LoVo (cell line): Measurements from ENCODE around the gene BUB3.
"Not testable (repeated sequence)": the region's sequence is repeated elsewhere in the genome, so short reads cannot be mapped to it uniquely, and the experiment has no call there.

ENCODE experiments used
- DNase-seq: peaks from one replicate; pipeline ENCODE4 v3.0.0-alpha.2; 2016; ENCODE audit warnings: low spot score

Gene BUB3

GRCh38 chr10:123154711-123155505, 706 bp downstream of the BUB3 start:
- DNase-seq: peak; percentile 44

DNA sequence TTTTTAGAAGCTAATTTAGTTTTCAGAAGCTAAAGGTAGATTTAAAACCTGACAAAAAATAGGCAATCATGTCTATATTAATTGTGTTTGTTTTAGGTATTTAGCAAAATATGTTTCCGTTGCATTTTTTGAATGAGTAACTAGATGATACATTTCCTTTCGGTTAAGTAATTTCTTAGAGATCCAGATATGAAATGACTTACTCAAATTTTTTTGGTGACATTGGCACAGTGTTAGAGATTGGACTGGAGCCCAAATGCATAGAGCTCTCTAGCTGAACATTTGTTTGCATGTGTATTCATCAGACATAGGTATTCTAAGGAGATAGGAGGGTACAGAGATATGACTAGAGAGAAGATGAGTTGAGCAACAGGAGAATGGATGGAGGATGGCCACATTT, 1.9 kb downstream of the BUB3 start:
- no peak for DNase-seq

- DNase-seq: no peak
Observed at GRCh38 chr10:123157210-123157609, 3.0 kb downstream of the BUB3 start.

- no peak for DNase-seq
Observed at GRCh38 chr10:123158682-123159081, 4.5 kb downstream of the BUB3 start.

DNA sequence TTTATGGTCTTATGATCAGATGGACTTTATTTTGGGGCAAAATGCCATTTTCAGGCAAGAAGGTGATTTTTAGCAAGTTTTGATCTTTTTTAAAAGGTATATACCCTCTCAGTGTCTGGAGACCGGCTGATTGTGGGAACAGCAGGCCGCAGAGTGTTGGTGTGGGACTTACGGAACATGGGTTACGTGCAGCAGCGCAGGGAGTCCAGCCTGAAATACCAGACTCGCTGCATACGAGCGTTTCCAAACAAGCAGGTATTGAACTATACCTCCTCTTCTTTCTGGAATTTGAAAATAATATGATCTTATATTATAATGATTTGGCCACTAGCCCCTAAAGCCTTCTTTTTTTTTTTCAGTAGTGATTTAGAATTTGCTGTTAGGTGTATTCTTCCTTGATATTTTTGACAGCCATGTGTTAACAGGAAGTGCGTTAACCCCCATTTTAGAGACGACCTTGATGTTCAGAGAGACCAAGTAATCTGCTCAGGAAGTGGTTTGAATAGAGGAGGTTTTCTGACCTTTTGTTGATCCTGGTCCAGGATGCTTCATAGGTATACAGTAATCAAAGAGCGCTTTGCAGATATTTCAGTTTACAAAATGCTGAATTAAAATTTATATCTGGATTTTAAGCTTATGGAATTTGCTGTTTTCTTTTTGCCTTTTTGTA, 6.2 kb downstream of the BUB3 start:
- DNase-seq: no peak

GRCh38 chr10:123164319-123164718, 10.1 kb downstream of the BUB3 start:
- DNase-seq: no peak

DNA sequence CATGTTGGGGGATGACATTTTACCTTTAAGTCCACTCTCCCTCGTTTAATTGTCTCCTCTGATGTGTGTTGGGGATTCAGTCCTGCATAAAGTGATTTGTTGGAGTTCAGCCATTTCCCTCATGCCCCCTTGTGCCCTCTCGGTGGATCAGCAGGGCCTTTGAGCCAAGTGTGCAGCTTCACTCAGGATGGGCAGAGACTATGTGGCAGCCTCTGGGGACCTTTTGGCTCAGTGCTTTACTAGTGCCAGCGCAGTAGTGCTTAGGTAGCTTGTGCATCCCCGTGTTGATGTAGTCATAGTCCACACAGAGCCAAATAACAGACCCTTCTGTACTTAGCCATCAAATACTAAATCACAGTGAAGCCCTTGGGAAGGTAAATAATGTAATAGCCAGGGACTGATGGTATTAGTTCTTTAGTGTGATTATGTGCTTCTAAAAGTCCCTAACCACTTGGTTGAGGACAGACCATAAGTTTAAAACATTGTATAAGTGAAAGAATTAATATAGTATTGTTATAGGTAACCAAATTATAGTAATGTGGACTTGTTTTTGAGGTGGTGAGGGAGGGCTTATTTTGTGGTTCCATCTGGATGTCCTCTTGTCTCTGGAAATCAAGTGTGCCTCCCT, 11.4 kb downstream of the BUB3 start:
- DNase-seq: no peak

DNA sequence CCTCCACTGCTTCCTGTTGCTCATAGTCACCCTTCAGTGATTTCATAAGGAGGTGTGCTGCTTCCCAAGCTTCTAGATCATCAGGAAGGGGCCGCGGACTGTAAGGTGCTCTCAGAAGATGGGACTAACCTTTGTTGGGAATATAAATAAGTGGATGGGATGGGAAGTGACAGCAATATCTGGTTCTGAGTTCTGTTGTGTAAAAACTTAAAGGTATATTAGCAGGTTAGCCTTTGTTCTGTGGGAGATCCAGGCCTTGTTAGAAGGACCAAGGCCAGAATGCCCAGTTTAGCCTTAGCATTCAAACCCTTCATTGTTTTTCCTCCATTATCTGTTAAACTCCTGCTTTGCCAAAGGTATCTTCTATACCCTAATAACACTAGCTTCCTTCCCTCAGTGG, 12.4 kb downstream of the BUB3 start:
- no peak for DNase-seq

- DNase-seq: no peak
Observed at GRCh38 chr10:123170961-123171360, 16.8 kb downstream of the BUB3 start.

GRCh38 chr10:123171616-123172015, 17.4 kb downstream of the BUB3 start:
- DNase-seq: not testable (repeated sequence)

DNA sequence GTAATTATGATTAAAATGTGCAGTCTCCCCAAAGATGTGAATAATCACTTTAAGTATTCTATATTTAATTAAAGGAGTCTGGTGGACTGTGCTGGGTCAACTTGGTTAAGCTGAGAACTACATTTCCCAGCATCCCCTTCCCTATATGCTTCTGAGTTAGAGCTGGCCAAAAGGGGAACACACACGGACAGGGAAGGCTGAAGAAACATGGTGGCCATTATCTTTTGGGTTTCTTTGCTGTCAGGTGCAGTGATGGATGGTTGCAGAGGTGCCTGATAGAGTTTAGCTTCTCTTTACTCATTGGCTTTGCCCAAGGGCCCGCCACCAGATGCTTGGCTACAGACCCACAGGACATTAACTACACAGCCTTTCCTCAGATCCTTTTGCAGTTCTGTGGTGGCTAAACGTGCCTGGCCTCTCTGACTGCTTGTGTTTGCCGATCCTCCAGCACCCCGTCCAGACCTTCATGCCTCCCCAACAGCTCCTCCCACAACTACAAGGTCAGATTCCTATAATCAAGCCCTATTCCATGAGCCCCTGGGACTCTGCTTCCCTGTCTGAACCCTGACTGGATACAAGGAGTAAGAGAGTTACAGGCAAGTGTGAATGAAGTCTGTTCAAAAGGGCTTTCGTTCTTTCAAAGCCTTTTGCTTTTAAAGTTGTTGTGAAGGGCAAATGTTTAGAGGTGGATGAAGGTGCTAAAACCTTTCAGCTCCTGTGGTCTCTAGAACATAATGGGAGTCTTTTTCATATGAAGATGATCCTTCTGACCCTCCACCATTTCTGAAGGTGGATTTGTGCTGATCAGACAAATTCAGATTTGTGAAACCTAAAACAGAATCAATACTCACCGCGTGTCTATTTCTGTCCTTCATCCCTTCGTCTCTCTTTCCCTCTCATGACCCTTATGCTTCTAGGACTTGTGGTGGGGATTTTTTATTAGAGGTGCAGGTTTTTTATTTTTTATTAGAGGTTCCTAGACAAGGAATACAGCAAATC, 21.5 kb downstream of the BUB3 start:
- DNase-seq: no peak

GRCh38 chr10:123178390-123178789, 24.2 kb downstream of the BUB3 start:
- DNase-seq: not testable (repeated sequence)

DNA sequence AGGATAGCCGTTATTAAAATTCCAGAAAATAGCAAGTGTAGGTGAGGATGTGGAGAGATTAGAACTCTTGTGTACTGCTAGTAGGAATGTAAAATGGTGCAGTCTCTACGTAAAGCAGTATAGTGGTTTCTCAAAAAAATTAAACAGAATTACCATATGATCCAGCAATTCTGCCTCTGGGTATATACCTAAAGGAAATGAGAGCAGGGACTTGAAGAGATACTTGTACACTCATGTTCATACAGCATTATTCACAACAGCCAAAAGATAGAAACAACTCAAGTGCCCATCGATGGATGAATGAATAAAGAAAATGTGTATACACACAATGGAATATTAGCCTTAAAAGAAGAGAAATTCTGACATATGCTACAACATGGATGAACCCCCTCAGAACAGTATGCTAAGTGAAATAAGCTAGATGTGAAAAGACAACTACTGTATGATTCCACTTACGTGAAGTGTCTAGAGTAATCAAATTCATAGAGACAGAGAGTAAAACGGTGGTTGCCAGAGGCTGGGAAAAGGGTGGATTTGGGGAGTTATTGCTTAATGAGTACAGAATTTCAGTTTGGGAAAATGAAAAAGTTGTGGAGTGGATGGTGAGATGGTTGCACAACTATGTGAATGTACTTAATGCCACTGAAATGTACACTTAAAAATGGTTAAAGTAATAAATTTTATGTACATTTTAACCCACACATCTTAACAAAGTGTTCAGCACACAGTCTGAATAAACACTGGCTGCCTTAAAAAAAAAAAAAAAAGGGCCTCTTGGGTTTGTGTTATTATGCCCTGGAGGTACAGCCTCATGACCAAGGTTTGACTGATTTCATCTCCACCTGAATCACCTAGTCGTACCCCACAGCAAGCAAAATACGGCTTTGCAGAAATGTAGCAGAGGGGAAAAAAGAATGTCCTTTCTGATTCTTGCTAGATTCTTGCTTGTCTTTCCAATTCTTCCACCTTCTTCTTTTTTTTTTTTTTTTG, 26.2 kb downstream of the BUB3 start:
- DNase-seq: no peak

- no peak for DNase-seq
Observed at GRCh38 chr10:123183724-123184123, 29.5 kb downstream of the BUB3 start.

GRCh38 chr10:123187781-123188180, 33.6 kb downstream of the BUB3 start:
- no peak for DNase-seq

DNA sequence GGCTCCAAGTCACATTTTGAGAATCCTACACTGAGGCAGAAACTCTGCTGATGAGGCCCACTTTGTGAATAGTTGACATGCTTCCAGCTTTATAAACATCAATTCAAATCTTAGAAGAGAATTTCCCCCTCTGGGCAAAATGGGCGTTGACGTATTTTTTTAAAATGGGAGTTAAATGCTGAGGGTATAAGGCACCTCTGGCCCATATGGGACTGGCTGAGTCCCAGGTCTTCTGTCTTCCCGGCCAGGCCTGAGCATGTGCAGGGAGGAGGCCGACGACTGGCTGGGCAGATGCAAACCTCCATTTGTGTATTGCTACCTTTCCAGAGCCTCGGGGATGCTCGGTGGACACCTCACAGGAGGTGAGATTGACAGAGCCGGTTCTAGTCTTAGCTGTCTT, 37.7 kb downstream of the BUB3 start:
- no peak for DNase-seq

DNA sequence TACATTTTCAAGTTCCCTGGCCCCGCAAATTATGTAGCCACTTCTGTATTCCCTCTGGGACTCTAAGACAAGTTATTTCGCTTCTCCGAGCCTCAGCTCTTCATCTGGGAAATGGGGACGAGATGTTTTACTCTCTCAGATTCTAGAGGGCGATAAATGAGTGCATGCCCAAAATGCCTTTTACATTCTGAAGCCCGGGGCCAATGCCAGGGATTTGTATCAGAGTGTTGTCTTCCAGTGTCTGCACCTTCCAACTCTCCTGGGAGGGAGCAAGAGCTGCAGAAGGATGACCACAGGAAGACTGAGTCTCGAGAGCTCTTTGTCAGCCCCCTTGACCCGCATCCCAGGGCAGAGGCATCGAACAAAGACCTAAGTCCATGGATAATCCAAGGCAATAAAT, 39.9 kb downstream of the BUB3 start:
- no peak for DNase-seq

DNA sequence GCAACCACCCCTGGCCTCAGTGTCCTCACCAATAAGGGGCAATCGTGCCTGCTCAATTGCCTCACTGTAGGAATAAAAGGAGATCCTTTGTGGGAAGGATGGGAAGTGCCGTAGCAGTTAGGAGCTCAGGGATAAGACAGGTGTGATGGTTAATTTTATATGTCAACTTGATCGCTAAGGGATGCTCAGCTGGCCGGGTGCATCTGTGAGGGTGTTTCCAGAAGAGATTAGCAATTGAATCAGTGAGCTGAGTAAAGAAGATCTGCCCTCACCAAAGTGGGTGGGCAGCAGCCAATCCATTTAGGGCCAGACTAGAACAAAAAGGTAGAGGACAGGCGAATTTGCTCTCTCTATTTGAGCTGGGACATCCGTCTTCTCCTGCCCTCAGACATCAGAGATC, 46.3 kb downstream of the BUB3 start:
- no peak for DNase-seq

DNA sequence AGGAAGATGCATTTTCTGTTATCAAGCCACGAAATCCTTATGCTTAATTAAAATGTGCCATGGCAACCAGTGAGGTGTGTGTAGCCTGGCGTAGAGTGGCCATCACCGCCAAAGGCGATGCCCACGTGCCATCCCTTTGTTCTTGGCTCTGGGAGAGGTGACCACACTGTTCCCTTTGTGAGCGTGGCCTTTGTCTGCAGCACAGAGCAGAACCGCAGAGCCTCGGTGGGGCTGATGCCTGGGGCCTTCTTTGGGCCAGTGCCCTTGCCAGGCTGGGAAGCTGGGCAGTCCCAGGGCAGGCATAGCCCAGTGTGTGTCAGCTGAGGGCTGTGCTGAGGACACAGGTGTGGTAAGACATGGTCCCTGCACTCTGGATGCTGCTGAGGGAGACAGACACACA, 48.3 kb downstream of the BUB3 start:
- no peak for DNase-seq

DNA sequence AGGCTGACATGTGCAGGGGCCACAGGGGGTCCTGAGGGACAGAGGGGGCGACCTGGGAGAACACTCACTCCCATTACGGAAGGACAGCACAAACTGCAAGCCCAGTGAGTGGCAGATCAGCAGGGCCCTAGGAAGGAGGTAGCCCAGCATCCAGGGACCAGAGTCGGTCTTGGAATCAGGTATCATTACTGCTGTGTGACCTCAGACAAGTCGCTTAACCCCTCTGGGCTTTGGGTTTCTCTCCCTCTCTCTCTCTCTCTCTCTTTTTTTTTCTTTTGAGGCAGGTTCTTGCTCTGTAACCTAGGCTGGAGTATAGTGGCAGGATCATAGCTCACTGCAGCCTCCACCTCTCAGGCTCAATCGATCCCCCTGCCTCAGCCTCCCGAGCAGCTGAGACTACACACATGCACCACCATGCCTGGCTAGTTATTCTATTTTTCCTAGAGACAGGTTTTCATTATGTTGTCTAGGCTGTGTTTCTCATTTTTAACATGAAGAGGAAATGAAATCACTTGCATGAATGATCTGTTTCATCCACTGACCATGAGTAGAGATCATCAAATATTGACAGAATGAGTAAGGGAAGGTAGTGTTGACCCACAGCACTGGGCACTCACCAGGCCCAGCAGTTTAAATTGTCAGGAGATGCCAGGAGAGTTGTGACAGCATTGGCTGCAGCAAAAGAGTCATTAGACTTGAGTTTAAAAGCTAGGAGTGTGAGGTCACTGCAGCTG, 49.4 kb downstream of the BUB3 start:
- no peak for DNase-seq
